HFF-Myc (cell line): ENCODE results near the gene AAGAB.

Experiments
- DNase-seq: peaks from one replicate; pipeline ENCODE4 v3.0.0-alpha.2; 2011; ENCODE audit warnings: low read depth; ENCODE audit errors: extremely low read depth
- H3K4me3 ChIP-seq: replicated peaks from 2 replicates; pipeline ENCODE4 v1.5.1; 2011; ENCODE audit warnings: low read depth, mild to moderate bottlenecking, control low read depth, low read length
- CTCF ChIP-seq: IDR thresholded peaks from 2 replicates; pipeline ENCODE4 v1.5.1; 2012; ENCODE audit warnings: mild to moderate bottlenecking, low read depth, low read length, control low read depth; ENCODE audit errors: missing control alignments

The AAGAB gene

GRCh38 chr15:67194171-67195114 is 60.0 kb downstream of the AAGAB start:
- no peak for TF ChIP-seq CTCF
- no peak for DNase-seq
- no peak overlapping the region for H3K4me3 ChIP-seq

DNA sequence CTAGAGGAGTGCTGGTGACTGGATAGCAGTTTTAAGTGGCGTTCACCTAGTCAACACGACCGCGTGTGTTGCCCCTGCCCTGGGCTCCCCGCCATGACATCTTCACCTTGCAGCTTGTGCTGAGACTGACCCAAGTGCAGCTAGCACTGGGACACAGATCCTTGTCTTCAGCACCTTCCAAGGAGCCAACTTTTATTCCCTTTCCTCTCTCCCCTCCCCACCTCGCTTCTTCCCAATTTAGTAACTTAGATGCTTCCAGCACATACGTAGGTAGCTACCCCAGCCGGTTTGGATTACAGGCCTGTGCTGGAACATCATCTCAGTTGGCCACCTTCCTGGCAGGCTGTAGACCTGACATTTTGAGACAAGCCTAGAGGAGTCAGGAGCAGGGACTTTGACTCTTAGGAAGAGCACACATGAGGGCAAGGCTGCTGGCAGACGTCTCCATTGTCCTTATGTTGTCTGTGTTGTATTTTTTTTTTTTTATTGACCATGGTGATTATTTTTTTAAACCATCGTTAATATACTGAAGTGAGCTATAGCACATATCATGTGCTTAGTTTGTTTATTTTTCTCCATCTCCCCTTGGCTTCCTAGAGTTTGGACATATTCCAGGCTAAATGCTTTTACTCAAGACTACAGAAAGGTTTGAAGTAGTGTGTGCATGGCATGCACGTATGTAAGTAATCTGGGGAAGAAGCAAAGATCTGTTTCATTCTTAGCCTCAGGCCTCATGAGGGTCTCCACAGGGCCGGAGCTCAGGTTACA is 61.1 kb downstream of the AAGAB start:
- no peak for TF ChIP-seq CTCF
- no peak for DNase-seq
- no peak overlapping the region for H3K4me3 ChIP-seq

GRCh38 chr15:67192185-67192820 is 62.2 kb downstream of the AAGAB start:
- TF ChIP-seq CTCF: no peak
- no peak overlapping the region for H3K4me3 ChIP-seq
- no peak for DNase-seq

- no peak for TF ChIP-seq CTCF
- DNase-seq: no peak
These were observed 63.6 kb downstream of the AAGAB start for GRCh38 chr15:67190813-67191212.

GRCh38 chr15:67190326-67190725 is 64.1 kb downstream of the AAGAB start:
- no peak for TF ChIP-seq CTCF
- no peak for DNase-seq
- no peak overlapping the region for H3K4me3 ChIP-seq

More at GRCh38 chr15:67190813-67191212, 63.6 kb downstream of the AAGAB start:
- no peak overlapping the region for H3K4me3 ChIP-seq

GRCh38 chr15:67189326-67190051 is 65.0 kb downstream of the AAGAB start:
- DNase-seq: no peak
- H3K4me3 ChIP-seq: no peak overlapping the region
- TF ChIP-seq CTCF: no peak
